Fibroblast of lung (primary cell): ENCODE measurements around the gene SFXN1.

Experiments
- CTCF ChIP-seq, 2 donors: IDR thresholded peaks in 1 of 2; conservative IDR thresholded peaks in 1 of 2; 1 replicate in 1 of 2; 2 replicates in 1 of 2; pipeline ENCODE4 v1.5.1; 2011 to 2012; ENCODE audit warnings: low read length in 2 of 2, control low read depth in 1 of 2, inconsistent platforms in 1 of 2, low read depth in 1 of 2, mild to moderate bottlenecking in 1 of 2
- EZH2 ChIP-seq: IDR thresholded peaks from 2 replicates; pipeline ENCODE4 v1.5.1; 2012; ENCODE audit warnings: low read length, control low read depth, mild to moderate bottlenecking; ENCODE audit errors: missing control alignments

GRCh38 chr5:175460126-175460525 lies 18.2 kb upstream of the SFXN1 start:
- TF ChIP-seq CTCF (conservative IDR thresholded peaks at IDR 0.05 in 1 of 2, IDR thresholded peaks at IDR 0.05 in 1 of 2; ENCODE audit: low read depth in 1 of 2, low read length in 2 of 2) (peak; percentile 25 to 57), EZH2 (no peak)
